ENCODE results near the gene HOXA7.

- no peak for TF ChIP-seq CTCF (IDR thresholded peaks at IDR 0.05; ENCODE audit: borderline replicate concordance, extremely low read depth, low read length, poor library complexity, severe bottlenecking)
- no peak for TF ChIP-seq EZH2 (IDR thresholded peaks at IDR 0.05; ENCODE audit: borderline replicate concordance, low read depth, low read length, severe bottlenecking)
Measured at GRCh38 chr7:27160145-27160545, 3.7 kb upstream of the HOXA7 start.
